NK-92 (cell line): ENCODE measurements around the gene MERTK.
"Not testable (repeated sequence)": the region's sequence is repeated elsewhere in the genome, so short reads cannot be mapped to it uniquely, and the experiment has no call there.

ENCODE experiments used
- DNase-seq: peaks from one replicate; lab custom pipeline; 2025; ENCODE audit not compliant: unreplicated experiment; lab: John Stamatoyannopoulos, UW

MERTK gene

GRCh38 chr2:112007493-112007892 is 109.1 kb downstream of the MERTK start:
- no peak for DNase-seq

GRCh38 chr2:112008910-112009485 is 110.6 kb downstream of the MERTK start:
- no peak for DNase-seq

GRCh38 chr2:112010751-112011150 is 112.3 kb downstream of the MERTK start:
- no peak for DNase-seq

GRCh38 chr2:112012556-112012955 is 114.1 kb downstream of the MERTK start:
- no peak for DNase-seq

- DNase-seq: no peak
Observed at GRCh38 chr2:112018846-112019245, 120.4 kb downstream of the MERTK start.

GRCh38 chr2:112019569-112019982 is 121.2 kb downstream of the MERTK start:
- no peak for DNase-seq

GRCh38 chr2:112020561-112020960 is 122.2 kb downstream of the MERTK start:
- DNase-seq: no peak

- DNase-seq: no peak
Observed at GRCh38 chr2:112021290-112021689, 122.9 kb downstream of the MERTK start.

GRCh38 chr2:112021781-112022231 is 123.4 kb downstream of the MERTK start:
- no peak for DNase-seq

GRCh38 chr2:112023707-112024106 is 125.3 kb downstream of the MERTK start:
- DNase-seq: no peak

- no peak for DNase-seq
Observed at GRCh38 chr2:112024231-112024630, 125.8 kb downstream of the MERTK start.

- no peak for DNase-seq
Observed at GRCh38 chr2:112024896-112025491, 126.6 kb downstream of the MERTK start.

- no peak for DNase-seq
Observed at GRCh38 chr2:112026509-112026908, 128.1 kb downstream of the MERTK start.

- no peak for DNase-seq
Observed at GRCh38 chr2:112027767-112028166, 129.4 kb downstream of the MERTK start.

- DNase-seq: no peak
Observed at GRCh38 chr2:112029164-112029563, 130.8 kb downstream of the MERTK start.

- no peak for DNase-seq
Observed at GRCh38 chr2:112031473-112032223, 133.2 kb downstream of the MERTK start.

- DNase-seq: no peak
Observed at GRCh38 chr2:112032224-112032586, 133.8 kb downstream of the MERTK start.

GRCh38 chr2:112032689-112033465 is 134.5 kb downstream of the MERTK start:
- DNase-seq: no peak

- no peak for DNase-seq
Observed at GRCh38 chr2:112033600-112033999, 135.2 kb downstream of the MERTK start.

GRCh38 chr2:112034924-112035323 is 136.5 kb downstream of the MERTK start:
- no peak for DNase-seq

GRCh38 chr2:112035786-112036185 is 137.4 kb downstream of the MERTK start:
- no peak for DNase-seq

GRCh38 chr2:112039556-112039955 is 141.1 kb downstream of the MERTK start:
- not testable (repeated sequence) for DNase-seq
